Measurements from ENCODE around the gene NXPH4. TPM values are rescaled to one million over a fixed set of nuclear protein-coding genes. Genes with fewer than 3 reads are reported as not detected.

The NXPH4 gene
- polyA plus RNA-seq, 1 donor from 2014 or later: 0.53 TPM

GRCh38 chr12:57255916-57256315 is 39.3 kb downstream of the NXPH4 start:
- H3K4me2 ChIP-seq (ENCODE audit: low read length): no peak overlapping the region
- no peak overlapping the region for H2AFZ ChIP-seq (ENCODE audit: low read depth, low read length)
- TF ChIP-seq EZH2 (IDR thresholded peaks at IDR 0.05; ENCODE audit: borderline replicate concordance, insufficient read depth, low read length, poor library complexity, severe bottlenecking) (no peak), TAF1 (IDR thresholded peaks at IDR 0.05; ENCODE audit: low read depth) (no peak), EP300 (conservative IDR thresholded peaks at IDR 0.05; ENCODE audit: poor library complexity, severe bottlenecking) (no peak), POLR2AphosphoS5 (IDR thresholded peaks at IDR 0.05) (no peak), MXI1 (conservative IDR thresholded peaks at IDR 0.05; ENCODE audit: poor library complexity, severe bottlenecking) (no peak), RAD21 (conservative IDR thresholded peaks at IDR 0.05) (no peak), SMC3 (conservative IDR thresholded peaks at IDR 0.05; ENCODE audit: poor library complexity) (no peak), REST (IDR thresholded peaks at IDR 0.05; ENCODE audit: borderline replicate concordance) (no peak)
- H3K9ac ChIP-seq (ENCODE audit: low read length): no peak overlapping the region
- H3K79me2 ChIP-seq (replicated peaks; ENCODE audit: insufficient read depth, low read length): no peaks in the 10 kb centered on the region
- H3F3A ChIP-seq (ENCODE audit: insufficient read depth, low read length, poor library complexity, severe bottlenecking): no peaks in the 10 kb centered on the region
- H3K9me3 ChIP-seq (ENCODE audit: low read length): no peaks in the 10 kb centered on the region
- no peaks in the 10 kb centered on the region for H3K27me3 ChIP-seq (ENCODE audit: insufficient read depth, low read depth, low read length)
- H3K27ac ChIP-seq (ENCODE audit: low read length): no peak overlapping the region
- H3K36me3 ChIP-seq (ENCODE audit: insufficient read depth, low read length): peaks cover 7% of the 10 kb centered on the region
- no peaks in the 10 kb centered on the region for H4K20me1 ChIP-seq (ENCODE audit: insufficient read depth)
- no peak overlapping the region for H3K4me3 ChIP-seq (ENCODE audit: low read length)
- H3K9me2 ChIP-seq (ENCODE audit: insufficient read depth, low read length): no peaks in the 10 kb centered on the region

GRCh38 chr12:57258977-57259970 is 42.7 kb downstream of the NXPH4 start:
- H3K9ac ChIP-seq (ENCODE audit: low read length): no peak overlapping the region
- no peaks in the 10 kb centered on the region for H3K27me3 ChIP-seq (ENCODE audit: insufficient read depth, low read depth, low read length)
- peaks cover 7% of the 10 kb centered on the region for H3K36me3 ChIP-seq (ENCODE audit: insufficient read depth, low read length)
- H3K9me3 ChIP-seq (ENCODE audit: low read length): no peaks in the 10 kb centered on the region
- H4K20me1 ChIP-seq (ENCODE audit: insufficient read depth): no peaks in the 10 kb centered on the region
- H2AFZ ChIP-seq (ENCODE audit: low read depth, low read length): no peak overlapping the region
- no peak overlapping the region for H3K27ac ChIP-seq (ENCODE audit: low read length)
- no peak overlapping the region for H3K4me3 ChIP-seq (ENCODE audit: low read length)
- no peak for TF ChIP-seq POLR2AphosphoS5 (IDR thresholded peaks at IDR 0.05)
- TF ChIP-seq TAF1 (IDR thresholded peaks at IDR 0.05; ENCODE audit: low read depth): no peak
- no peak for TF ChIP-seq RAD21 (conservative IDR thresholded peaks at IDR 0.05)
- TF ChIP-seq REST (IDR thresholded peaks at IDR 0.05; ENCODE audit: borderline replicate concordance): no peak
- no peak for TF ChIP-seq EP300 (conservative IDR thresholded peaks at IDR 0.05; ENCODE audit: poor library complexity, severe bottlenecking)
- no peak for TF ChIP-seq MXI1 (conservative IDR thresholded peaks at IDR 0.05; ENCODE audit: poor library complexity, severe bottlenecking)
- TF ChIP-seq SMC3 (conservative IDR thresholded peaks at IDR 0.05; ENCODE audit: poor library complexity): no peak
- TF ChIP-seq EZH2 (IDR thresholded peaks at IDR 0.05; ENCODE audit: borderline replicate concordance, insufficient read depth, low read length, poor library complexity, severe bottlenecking): no peak
- TF ChIP-seq CTCF (IDR thresholded peaks at IDR 0.05; ENCODE audit: poor library complexity, severe bottlenecking): no peak
- no peaks in the 10 kb centered on the region for H3K79me2 ChIP-seq (replicated peaks; ENCODE audit: insufficient read depth, low read length)
- H3F3A ChIP-seq (ENCODE audit: insufficient read depth, low read length, poor library complexity, severe bottlenecking): no peaks in the 10 kb centered on the region
- no peaks in the 10 kb centered on the region for H3K9me2 ChIP-seq (ENCODE audit: insufficient read depth, low read length)
- H3K4me2 ChIP-seq (ENCODE audit: low read length): no peak overlapping the region

Data from neural cell (in vitro differentiated cells).